HG02938 (cell line): ENCODE results near the gene SEMA3A.
"Not testable (repeated sequence)": the region's sequence is repeated elsewhere in the genome, so short reads cannot be mapped to it uniquely, and the experiment has no call there.

Experiments used
- ATAC-seq: cut with Tn5 transposase; IDR thresholded peaks from one replicate; pipeline ENCODE4 v1.9.1; 2021; ENCODE audit warnings: mild to moderate bottlenecking, moderate library complexity; ENCODE audit not compliant: unreplicated experiment

The SEMA3A gene

DNA sequence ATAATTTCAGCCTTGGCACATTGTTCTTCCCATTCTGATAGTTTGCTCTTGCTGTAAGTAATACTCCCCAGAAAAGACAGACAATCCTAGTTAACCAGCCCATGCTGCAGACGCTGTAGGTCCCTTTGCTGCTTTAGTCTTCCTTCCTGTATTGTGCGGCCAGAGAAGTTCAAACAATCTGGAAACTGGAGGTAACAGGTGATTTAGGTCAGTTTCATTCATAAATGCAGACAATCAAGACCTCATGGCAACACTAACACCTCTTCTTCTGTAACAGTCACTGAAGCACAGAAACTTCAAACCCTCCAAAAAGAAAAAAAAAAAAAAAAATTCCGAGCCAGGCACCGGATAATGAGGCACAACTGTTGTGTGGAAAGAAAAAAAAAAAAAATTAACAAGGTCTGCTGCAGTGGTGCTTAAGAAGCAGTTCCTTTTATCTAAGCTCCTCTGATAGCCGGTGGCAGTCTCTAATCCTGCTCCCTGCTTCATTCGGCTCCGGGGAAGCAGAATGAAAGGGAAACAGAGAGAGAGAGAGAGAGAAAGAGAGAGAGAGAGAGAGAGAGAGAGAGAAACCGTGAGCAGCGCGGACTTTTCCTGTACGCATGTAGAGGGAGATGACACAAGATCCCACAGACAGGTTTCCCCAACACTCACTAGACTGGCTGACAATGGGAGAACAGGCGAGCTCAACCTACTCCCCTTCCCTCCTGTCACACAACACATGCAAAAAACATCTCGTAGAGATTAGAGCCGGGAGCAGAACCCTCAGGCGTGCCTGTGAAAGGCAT is at the start of gene SEMA3A:
Gene SEMA3A, minus strand, starts transcription at position 306 of the 788 bp plus-strand sequence. Its CDS starts 203 bp downstream, at position 103.
- ATAC-seq, result no peak

DNA sequence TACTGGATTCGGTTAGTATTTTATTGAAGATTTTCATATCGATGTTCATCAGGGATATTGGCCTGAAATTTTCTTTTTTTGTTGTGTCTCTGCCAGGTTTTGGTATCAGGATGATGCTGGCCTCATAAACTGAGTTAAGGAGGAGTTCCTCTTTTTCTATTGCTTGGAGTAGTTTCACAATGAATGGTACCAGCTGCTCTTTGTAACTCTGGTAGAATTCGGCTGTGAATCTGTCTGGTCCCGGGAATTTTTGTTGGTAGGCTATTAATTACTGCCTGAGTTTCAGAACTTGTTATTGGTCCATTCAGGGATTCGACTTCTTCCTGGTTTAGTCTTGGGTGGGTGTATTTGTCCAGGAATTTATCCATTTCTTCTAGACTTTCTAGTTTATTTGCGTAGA is 48.4 kb upstream of the SEMA3A start:
- ATAC-seq, result not testable (repeated sequence)

GRCh38 chr7:84238596-84238995 is 44.0 kb upstream of the SEMA3A start:
- ATAC-seq, result no peak

DNA sequence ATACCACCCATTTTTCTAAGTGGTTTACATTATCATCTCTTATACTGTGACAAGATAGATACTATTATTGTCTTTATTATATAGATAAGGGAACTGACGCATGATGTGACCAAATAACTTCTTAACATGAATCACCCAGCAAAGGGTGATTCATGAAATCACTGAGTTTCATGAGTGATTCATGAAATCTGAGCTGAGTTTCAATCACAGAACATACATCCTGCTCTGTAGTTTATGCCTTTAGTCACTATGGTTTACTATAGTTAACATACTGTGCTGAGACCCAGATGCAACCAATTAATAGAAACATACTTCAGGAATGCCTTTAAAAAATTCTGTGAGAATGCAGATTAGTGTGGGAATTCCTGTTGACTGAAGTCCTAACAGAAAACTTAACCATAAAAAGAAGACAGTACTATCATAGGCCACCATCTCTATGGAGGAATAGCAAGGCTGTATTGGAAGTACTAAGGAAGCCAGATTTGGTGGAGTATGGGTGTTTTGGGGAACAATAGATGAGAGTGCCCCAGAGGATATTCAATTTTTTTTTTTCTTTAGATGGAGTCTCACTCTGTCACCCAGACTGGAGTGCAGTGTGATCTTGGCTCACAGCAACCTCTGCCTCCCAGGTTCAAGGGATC is 43.1 kb upstream of the SEMA3A start:
- no peak for ATAC-seq

GRCh38 chr7:84236398-84236797 is 41.8 kb upstream of the SEMA3A start:
- ATAC-seq, result no peak

DNA sequence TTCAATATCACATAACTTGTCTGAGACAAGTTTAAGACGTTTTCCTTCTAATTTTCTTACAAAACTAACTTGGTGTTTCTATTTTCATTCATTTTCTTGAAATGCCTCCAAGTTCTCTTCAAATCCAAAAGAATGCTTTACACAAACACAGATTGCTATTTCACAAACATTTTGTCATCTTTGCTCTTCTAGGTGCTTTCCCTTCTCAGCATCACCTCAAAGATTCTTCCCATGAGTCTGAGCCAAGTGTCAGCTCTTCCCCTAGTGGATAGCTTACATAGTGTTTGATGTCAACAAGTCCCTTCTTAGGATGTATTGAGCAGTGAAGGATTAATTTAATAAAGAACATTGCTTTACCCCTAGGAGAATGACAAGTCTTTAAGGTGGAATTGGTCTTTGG is 38.1 kb upstream of the SEMA3A start:
- ATAC-seq, result no peak

- no peak for ATAC-seq
Measured at GRCh38 chr7:84231157-84231556, 36.6 kb upstream of the SEMA3A start.

DNA sequence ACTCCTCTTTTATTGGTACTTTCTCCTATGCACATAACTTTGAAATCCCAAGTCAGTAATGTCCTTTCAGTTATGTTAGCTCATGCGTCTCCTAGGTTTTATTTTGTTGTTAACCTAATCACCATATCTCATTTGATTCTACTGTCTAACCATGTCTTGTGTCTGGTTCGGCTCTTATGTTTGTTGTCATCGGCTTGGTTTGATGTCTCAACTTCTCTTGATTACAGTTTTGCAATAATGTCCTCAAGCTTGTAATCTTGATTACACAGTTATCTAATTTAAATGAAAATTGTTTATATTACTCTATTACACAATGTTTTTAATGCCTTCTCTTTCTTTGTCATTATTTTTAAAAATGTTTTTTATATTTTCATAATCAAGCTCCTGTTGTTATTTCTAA is 35.9 kb upstream of the SEMA3A start:
- ATAC-seq, result no peak

GRCh38 chr7:84228526-84228925 is 33.9 kb upstream of the SEMA3A start:
- ATAC-seq, result no peak

DNA sequence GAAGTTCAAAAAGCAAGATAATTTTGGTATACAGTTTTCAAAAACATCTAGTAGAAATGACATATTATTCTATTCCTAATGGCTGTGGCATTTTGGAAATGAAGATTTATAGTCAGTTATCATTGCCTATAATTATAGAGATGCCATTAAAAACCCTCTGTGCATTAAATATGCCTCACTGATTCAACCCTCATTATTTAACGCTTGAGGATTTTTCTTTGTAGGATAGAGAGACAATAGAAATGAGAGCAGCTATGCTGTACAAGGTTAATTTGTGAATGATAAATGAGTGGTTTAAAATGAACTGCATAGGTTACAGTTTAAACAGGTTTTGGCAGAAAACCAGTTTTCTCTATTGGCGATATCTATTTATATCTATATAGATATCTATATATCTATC is 32.2 kb upstream of the SEMA3A start:
- ATAC-seq, result no peak

GRCh38 chr7:84224505-84224904 is 29.9 kb upstream of the SEMA3A start:
- no peak for ATAC-seq

GRCh38 chr7:84219310-84219709 is 24.7 kb upstream of the SEMA3A start:
- no peak for ATAC-seq

DNA sequence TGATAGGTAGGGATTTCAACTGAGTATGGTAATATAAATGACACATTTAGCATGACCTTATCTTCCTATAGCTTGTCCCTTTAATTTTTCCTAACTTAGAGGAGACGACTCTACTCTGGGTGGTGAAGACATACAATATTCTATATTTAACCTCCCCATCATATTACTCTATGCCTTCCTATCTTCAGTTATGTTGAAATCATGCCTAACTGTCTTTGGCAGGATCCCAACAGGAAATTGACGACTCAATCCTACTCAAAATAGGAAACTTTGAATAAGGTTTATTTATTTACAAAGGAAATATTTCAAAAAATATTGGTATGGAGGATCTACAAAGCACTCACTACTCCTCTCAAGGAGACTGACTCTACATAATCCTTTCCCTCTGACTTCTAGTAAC is 24.1 kb upstream of the SEMA3A start:
- no peak for ATAC-seq

DNA sequence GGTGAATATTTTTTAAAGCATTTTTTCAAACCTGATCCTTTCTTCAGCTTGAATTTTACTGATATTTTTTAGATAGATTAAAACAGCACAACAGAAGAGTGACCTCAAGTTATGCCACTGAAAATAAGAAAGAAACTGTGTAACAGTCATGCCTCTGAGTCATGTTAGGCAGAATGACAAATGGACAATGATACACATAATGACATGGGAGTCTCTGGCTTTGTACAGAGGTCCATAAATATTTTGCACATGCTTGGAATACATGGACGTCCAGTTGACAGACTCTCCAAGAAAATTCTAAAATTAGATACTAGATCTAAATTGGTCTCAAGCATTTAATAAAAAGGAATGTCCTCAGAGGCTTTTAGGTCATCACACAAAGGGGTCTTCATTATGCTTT is 21.9 kb upstream of the SEMA3A start:
- ATAC-seq, result no peak

DNA sequence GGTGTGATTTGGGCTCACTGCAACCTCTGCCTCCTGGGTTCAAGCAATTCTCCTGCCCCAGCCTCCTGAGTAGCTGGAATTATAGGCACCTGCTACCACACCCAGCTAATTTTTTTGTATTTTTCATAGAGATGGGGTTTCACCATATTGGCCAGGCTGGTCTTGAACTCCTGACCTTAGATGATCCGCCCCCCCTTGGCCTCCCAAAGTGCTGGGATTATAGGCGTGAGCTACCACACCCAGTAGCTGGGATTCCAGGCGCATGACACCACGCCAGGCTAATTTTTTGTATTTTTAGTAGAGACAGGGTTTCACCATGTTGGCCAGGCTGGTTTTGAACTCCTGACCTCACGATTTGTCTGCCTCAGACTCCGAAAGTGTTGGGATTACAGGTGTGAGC is 20.2 kb upstream of the SEMA3A start:
- not testable (repeated sequence) for ATAC-seq

DNA sequence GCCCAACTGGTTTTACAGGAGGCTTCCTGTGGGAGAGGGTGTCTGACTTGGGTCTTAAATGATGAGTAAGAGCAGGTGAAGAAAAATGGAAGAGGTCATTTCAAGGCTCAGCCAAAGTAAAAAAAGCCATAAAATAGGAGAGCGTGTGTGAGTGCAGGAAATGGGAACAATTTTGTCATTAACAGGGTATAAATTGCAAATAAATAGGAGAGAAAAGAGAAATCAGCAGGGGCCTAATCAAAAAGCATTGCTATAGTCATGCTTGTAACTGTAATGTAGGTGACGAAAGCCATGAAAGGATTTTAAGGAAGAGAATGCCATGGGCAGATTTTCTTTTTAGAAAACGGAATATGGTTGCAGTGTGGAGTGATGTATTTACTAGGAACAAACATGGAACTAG is 15.7 kb upstream of the SEMA3A start:
- no peak for ATAC-seq

GRCh38 chr7:84209006-84209405 is 14.4 kb upstream of the SEMA3A start:
- ATAC-seq, result no peak

DNA sequence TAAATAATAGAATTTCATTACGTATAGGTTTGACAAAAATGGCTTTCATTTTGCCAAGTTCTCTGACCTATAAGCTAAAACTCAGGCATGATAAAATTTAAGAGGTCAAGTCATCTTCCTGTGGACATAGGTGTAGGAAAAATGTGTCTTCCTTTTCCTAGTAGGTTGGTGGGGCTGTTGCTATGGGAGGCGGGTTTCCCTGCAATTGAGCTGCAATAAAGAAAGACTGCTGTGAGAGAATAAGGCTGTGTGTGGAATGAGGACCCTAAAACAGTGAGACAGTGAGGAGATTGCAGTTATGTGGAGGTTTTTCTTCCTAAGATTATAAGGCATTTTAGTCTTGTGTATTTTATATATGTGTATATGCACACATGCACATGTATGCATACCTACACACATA is 13.0 kb upstream of the SEMA3A start:
- no peak for ATAC-seq

DNA sequence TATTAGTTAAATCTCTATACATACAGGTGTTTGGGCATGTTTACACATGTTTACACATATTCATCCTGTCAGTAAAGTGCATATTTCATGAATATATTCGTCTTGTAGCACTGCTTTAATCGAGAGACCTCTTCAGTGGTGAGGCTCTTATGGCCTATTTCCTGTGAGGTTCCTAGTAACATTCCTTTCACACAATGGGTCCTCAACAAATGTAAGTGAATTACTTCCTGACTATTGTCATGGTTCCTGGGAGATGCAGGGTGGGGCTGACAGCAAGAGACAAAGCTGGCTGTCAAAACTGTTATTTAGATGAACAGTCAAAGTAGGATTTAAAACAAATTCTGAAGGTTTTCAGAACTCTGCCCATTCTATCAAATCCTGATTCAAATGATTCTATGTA is 12.4 kb upstream of the SEMA3A start:
- no peak for ATAC-seq

GRCh38 chr7:84204655-84205054 is 10.1 kb upstream of the SEMA3A start:
- no peak for ATAC-seq

- no peak for ATAC-seq
Measured at GRCh38 chr7:84202855-84203254, 8.3 kb upstream of the SEMA3A start.

DNA sequence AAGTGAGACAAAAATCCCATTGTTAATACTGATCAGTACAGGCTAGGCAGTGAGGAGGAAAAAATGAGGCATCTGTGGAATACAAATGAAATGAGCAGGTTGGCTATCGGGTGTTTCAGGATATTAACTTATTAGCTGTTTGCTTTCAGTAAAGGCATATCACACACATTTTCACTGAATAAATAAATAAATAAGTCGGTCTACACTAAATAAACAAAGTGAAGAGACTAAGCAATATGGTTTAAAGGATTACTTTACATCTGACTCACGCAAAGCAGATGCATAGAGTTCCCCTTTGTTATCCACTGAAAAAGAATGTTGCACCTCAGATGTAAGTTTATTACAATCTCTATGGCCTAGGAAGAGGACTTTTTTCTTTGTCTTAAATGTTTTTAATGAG is 6.3 kb upstream of the SEMA3A start:
- ATAC-seq, result no peak

DNA sequence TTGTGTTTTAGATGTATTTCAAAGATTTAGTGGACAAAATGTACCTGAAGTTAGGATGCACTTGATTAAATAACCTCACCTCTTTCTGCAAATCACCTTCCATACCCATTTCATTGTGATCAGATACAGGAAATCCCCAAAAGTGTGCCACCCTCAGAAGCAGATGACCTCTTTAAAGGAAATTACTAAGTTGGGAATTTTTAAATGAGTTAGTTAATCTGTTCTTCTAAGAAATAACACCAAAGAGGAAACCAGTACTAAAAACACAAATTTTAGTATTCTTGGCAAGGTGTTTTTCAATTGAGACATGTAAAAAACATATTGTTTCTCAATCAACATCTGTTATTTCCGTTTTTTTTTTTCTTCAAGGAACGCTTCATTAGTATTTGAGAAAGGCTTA is 4.6 kb upstream of the SEMA3A start:
- ATAC-seq, result no peak
